BE2C (cell line): ENCODE data around the gene NDUFC1.

ENCODE experiments used
- DNase-seq: peaks from one replicate; pipeline ENCODE4 v3.0.0-alpha.2; 2020
- H3K27me3 ChIP-seq: fragments of 250-450 bp; sonication (Bioruptor Pico); 2 replicates; pipeline ENCODE4 v1.5.1; 2020; ENCODE audit warnings: mild to moderate bottlenecking
- H3K36me3 ChIP-seq: fragments of 250-450 bp; sonication (Bioruptor Pico); 2 replicates; pipeline ENCODE4 v1.5.1; 2020; ENCODE audit warnings: mild to moderate bottlenecking
- H3K4me1 ChIP-seq: fragments of 250-450 bp; sonication (Bioruptor Pico); 2 replicates; pipeline ENCODE4 v1.5.1; 2020
- H3K4me3 ChIP-seq: 2 replicates; pipeline ENCODE4 v1.5.1; 2011; ENCODE audit warnings: low read depth, low read length
- H3K9me3 ChIP-seq: fragments of 250-450 bp; sonication (Bioruptor Pico); 2 replicates; pipeline ENCODE4 v1.5.1; 2020
- TF ChIP-seq, protein P1 (sequence below): IDR thresholded peaks from 2 replicates; pipeline ENCODE4 v1.5.1; 2012; ENCODE audit warnings: mild to moderate bottlenecking, low read depth, low read length

Gene NDUFC1

DNA sequence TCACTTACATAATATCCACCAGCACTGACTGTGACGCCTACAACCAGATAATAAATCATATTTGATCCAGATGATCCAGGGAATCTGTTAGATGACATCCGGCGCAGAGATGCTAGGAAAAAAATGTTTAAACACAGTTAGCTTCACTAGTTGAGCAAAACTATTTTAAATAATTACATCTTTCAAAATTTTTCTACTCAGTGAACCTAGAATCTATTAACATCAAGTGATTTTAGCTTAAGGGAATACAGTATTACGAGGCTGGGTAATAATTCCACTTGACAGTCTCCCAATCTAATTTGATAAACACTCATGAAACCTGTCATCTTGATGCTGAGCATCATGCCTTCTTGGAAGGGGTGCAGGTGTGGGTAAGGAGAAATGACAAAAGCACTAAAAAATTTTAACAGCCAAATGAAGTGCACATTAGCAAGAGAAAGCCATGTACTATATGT, 27.0 kb downstream of the NDUFC1 start:
- Histone ChIP-seq H3K27me3 (no peaks in the 10 kb centered on the region), H3K4me1 (peaks cover 7% of the 10 kb centered on the region), H3K9me3 (no peaks in the 10 kb centered on the region), H3K36me3 (no peaks in the 10 kb centered on the region), H3K4me3 (no peak overlapping the region)
- TF ChIP-seq, protein P1, sequence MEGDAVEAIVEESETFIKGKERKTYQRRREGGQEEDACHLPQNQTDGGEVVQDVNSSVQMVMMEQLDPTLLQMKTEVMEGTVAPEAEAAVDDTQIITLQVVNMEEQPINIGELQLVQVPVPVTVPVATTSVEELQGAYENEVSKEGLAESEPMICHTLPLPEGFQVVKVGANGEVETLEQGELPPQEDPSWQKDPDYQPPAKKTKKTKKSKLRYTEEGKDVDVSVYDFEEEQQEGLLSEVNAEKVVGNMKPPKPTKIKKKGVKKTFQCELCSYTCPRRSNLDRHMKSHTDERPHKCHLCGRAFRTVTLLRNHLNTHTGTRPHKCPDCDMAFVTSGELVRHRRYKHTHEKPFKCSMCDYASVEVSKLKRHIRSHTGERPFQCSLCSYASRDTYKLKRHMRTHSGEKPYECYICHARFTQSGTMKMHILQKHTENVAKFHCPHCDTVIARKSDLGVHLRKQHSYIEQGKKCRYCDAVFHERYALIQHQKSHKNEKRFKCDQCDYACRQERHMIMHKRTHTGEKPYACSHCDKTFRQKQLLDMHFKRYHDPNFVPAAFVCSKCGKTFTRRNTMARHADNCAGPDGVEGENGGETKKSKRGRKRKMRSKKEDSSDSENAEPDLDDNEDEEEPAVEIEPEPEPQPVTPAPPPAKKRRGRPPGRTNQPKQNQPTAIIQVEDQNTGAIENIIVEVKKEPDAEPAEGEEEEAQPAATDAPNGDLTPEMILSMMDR: no peak
- no peak for DNase-seq

DNA sequence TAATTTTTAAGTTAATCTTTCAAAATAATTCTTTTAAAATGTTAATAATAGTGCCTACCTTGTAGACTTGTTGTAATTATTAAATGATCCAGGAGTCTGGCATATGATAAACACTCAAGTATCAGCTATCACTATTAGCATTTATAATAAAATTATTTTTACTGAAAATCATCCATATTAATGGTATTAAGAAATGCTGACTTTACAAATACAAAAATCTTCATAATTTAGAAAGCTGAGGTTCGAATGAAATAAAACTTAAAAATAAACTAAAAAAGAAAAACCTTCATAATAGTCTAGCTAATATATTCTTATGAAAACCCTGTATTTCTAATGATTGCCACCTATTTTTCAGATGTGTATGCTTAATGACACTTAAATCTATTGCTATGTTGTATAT, 27.5 kb downstream of the NDUFC1 start:
- TF ChIP-seq, protein P1: no peak
- Histone ChIP-seq H3K27me3 (no peaks in the 10 kb centered on the region), H3K36me3 (no peaks in the 10 kb centered on the region)

DNA sequence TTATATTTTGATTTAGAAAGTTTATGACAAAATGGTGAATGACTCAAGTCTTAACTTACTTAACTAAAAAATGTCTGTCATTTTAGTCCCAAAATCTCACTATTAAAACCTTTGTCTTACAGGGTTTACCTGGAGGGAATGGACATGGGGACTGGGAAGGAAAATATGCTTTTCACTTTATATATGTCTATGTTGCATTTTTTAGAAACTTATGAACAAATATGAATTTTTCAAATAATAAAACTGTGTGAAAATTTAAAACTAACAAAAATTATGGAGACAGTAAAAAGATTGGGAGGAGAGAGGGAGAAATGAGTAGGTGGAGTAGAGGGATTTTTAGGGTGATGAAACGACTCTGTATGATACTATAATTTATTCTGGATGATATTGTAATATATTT, 28.4 kb downstream of the NDUFC1 start:
- H3K27me3 ChIP-seq: no peaks in the 10 kb centered on the region
- H3K9me3 ChIP-seq: no peaks in the 10 kb centered on the region
- no peaks in the 10 kb centered on the region for H3K36me3 ChIP-seq
- H3K4me3 ChIP-seq: no peak overlapping the region
- TF ChIP-seq, protein P1: no peak
- H3K4me1 ChIP-seq: peaks cover 7% of the 10 kb centered on the region
- DNase-seq: no peak

More for the DNA sequence above, 27.5 kb downstream of the NDUFC1 start:
- H3K9me3 ChIP-seq: no peaks in the 10 kb centered on the region
- peaks cover 7% of the 10 kb centered on the region for H3K4me1 ChIP-seq
- no peak for DNase-seq
- no peak overlapping the region for H3K4me3 ChIP-seq

DNA sequence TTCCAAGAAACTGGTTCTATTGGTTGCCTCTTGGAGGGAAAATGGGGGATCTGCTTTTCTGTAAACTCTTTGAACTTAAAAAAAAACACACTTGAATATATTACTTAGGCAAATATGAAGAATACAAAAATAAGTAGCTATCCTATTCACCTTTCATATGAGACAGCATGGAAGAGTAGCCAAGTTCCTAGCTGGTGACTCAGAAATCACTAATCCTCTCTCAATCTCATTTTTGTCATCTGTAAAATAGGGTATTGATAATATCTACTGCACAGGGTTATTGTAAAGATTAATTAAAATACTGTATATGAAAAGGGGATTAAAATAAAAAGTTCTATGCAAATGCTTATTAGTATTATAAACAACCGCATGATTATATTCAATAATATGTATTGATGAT, 35.0 kb downstream of the NDUFC1 start:
- no peaks in the 10 kb centered on the region for H3K9me3 ChIP-seq

DNA sequence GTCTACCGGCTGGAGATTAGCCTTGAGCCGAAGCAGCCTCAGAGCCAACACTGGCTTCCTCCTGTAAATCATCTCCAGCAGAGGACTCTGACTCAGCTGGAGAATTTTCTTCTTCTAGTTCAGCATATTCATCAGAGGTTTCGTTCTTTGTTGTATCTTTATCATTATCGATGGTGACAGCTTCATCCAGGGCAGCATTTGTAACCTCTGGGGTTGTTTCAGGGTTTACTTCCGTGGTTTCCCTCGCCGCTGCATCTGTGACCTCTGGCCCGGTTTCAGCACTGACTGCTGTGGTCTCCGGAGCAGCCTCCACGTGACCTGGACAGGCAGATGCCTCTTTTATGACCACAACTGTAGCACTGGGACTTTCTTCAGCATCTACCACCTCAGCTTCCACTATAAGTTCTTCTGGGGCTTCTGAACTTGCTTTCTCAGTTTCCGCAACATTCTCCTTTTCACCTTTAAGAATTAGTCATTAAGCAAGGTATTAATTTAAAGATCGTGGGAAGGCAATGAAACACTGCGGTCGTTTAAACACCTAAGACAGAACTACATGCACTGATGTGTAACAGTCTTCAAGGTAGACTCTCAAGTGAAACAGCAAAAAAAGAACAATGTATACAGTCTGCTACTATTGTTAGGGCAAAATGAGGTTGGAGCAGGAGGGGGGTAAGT, 35.6 kb downstream of the NDUFC1 start:
- Histone ChIP-seq H3K4me3 (peak overlapping the region; percentile 50), H3K4me1 (peaks cover 5% of the 10 kb centered on the region; the same call in 1 of the 2 replicates), H3K36me3 (no peaks in the 10 kb centered on the region), H3K27me3 (no peaks in the 10 kb centered on the region), H3K9me3 (no peaks in the 10 kb centered on the region)
- TF ChIP-seq, protein P1: no peak; the same call in 1 of the 2 replicates
- DNase-seq: peak; percentile 59

More for the DNA sequence above, 35.0 kb downstream of the NDUFC1 start:
- Histone ChIP-seq H3K36me3 (no peaks in the 10 kb centered on the region), H3K27me3 (no peaks in the 10 kb centered on the region), H3K4me3 (no peak overlapping the region), H3K4me1 (peaks cover 5% of the 10 kb centered on the region; the same call in 1 of the 2 replicates)
- TF ChIP-seq, protein P1: no peak
- no peak for DNase-seq

DNA sequence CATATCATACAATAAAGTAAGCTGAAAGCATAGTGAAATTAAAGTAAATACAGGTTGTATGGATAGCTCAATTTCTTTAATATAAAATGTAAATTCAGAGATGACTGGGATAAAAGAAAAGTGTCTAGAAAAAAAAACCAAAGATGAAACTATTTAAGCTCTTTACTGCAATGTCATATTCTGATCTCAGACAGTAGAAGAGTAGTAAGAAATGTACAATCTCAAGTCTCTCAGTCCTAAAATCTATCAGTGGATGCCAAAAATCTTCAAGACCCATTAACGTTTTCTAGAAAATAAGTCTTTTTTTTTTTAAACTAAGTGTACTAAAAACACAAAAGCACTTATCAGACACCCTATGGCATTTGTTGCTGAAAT, 36.1 kb downstream of the NDUFC1 start:
- Histone ChIP-seq H3K36me3 (no peaks in the 10 kb centered on the region), H3K4me3 (peak overlapping the region; percentile 50), H3K27me3 (no peaks in the 10 kb centered on the region), H3K4me1 (peaks cover 5% of the 10 kb centered on the region; the same call in 1 of the 2 replicates), H3K9me3 (no peaks in the 10 kb centered on the region)
- no peak for DNase-seq
- TF ChIP-seq, protein P1: no peak
